Measurements from ENCODE around the gene ATP6V0D1. TPM values are rescaled to one million over a fixed set of nuclear protein-coding genes. Genes with fewer than 3 reads are reported as not detected.

ATP6V0D1 gene
- total RNA-seq, 2 experiments from 2014 or later: 16.3 to 17.3 TPM

DNA sequence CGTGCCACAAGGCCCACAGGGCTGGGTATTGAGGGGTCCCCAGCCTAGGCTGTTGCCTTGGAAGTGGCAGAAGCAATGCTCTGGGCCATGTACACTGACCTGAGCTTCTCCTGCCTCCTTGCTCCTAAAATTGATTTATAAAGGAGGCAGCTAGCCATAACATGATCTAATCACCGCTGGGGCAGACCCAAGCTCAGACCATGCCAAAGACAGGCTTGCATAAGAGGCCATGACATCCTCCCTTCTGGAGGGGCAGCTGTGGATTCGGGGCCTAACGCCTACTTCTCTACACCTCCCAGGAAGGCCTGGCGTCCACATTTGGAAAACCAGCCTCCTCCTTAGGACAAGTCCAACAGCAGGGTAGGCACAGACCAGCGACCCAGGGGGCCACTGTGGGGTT, 37.7 kb downstream of the ATP6V0D1 start:
- POLR2A ChIA-PET: no interaction called here
- no peaks in the 10 kb centered on the region for H3K36me3 Mint-ChIP-seq (ENCODE audit: low read depth)
- CTCF ChIA-PET: interaction anchor here (0.5 to 1.5 kb wide), 4 partner anchors 15 to 288 kb away, joined by 3 to 8 read pairs (median 4); no protein-coding TSS in a partner anchor
- intact Hi-C loops (cut with DNase I, micrococcal nuclease): no loop called here
- H3K27me3 Mint-ChIP-seq: no peaks in the 10 kb centered on the region
- H3K4me1 Mint-ChIP-seq: no peaks in the 10 kb centered on the region
- no peak overlapping the region for H3K4me3 Mint-ChIP-seq
- DNase-seq: no peak
- no peak overlapping the region for H3K27ac Mint-ChIP-seq
- no peaks in the 10 kb centered on the region for H3K9me3 Mint-ChIP-seq (ENCODE audit: low read depth)
- ATAC-seq: no peak

DNA sequence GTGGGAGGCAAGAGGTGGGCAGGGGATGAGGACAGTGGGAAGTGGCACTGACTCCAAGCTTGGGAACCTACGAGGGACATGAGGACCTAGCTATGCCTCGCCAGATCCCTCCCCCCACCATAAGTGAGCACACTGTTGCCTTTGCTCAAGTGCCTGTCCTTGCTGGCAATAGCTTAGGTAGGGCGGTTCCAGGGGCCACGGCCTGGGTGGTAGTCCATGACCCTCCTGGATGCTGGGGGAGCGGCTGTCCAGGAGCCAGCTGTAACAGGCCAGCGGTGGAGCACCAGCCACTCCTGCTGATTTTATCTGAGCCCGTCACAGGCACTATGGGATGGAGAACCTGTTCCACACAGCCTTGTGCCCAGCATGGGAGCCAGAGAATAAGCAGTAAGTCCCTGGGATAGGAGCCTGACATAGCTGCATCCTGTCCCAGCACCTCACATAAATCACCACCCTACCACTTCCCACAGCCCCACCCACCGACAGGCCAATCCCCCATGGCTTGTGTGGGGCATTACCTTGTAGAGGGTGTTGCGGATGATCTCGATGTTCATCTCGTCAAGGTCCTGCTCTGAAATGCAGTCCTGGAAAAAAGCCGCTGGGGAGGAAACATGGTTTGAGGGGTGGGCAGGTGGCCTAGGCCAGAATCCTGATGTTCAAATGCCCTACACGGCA, 38.2 kb downstream of the ATP6V0D1 start:
- ChIA-PET CTCF (interaction anchor here (0.8 to 1.5 kb wide), 3 partner anchors 15 to 29 kb away, joined by 3 to 8 read pairs (median 6); no protein-coding TSS in a partner anchor), POLR2A (no interaction called here)
- H3K4me3 Mint-ChIP-seq: no peak overlapping the region
- intact Hi-C loops (cut with DNase I, micrococcal nuclease): no loop called here
- no peak for DNase-seq
- no peak for ATAC-seq
- no peaks in the 10 kb centered on the region for H3K27me3 Mint-ChIP-seq
- no peaks in the 10 kb centered on the region for H3K36me3 Mint-ChIP-seq (ENCODE audit: low read depth)
- H3K4me1 Mint-ChIP-seq: peaks cover 2% of the 10 kb centered on the region
- H3K9me3 Mint-ChIP-seq (ENCODE audit: low read depth): no peaks in the 10 kb centered on the region
- no peak overlapping the region for H3K27ac Mint-ChIP-seq

DNA sequence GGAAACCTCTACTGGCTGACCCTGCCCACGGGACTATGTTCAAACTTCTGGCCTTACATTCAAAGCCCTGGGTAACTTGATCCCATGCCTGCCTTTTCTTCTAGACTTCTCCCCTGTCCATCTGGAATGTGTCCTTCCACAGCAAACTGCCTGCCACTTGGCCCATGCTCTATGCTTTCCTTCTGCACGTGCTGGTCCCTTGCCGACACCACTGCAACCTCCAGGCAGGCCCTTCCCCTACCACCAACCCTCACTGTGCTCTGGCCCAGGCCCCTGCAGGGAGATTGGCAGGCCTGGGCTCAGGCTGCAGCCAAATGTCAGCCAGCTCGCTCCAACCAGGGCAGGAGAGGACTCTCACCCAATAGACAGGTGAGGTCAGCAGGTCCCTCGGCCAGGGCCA, 39.0 kb downstream of the ATP6V0D1 start:
- no peak for DNase-seq
- Mint-ChIP-seq H3K4me3 (no peak overlapping the region), H3K9me3 (ENCODE audit: low read depth) (no peaks in the 10 kb centered on the region), H3K27ac (no peak overlapping the region), H3K36me3 (ENCODE audit: low read depth) (no peaks in the 10 kb centered on the region), H3K4me1 (peaks cover 3% of the 10 kb centered on the region), H3K27me3 (no peaks in the 10 kb centered on the region)
- intact Hi-C loops (cut with DNase I, micrococcal nuclease): no loop called here
- ATAC-seq: no peak
- POLR2A ChIA-PET: no interaction called here
- CTCF ChIA-PET: interaction anchor here (1.0 to 1.5 kb wide), 3 partner anchors 8 to 15 kb away, joined by 3 to 4 read pairs (median 3); no protein-coding TSS in a partner anchor

DNA sequence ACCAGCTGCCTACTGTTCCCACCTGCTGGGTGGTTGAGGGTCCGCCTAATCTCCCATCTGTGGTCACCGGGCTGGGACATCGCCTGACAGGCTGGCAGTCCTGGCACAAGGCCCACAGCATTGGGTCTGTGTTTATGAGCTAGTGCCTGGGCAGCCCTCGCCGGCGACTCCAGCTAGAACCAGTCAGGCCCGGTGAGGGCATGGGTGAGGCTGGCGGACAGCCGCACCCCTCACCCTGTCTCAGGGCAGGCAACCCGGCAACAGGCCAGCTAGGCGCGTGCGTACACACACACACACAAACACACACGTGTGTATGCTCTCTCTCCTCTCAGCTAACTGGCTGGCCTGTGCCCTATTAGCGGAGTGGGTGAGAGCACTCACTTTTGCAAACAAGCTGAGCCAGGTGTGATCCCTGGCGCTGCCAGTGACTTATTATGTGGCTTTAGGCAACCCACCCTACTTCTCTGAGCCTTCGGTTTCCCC, 39.6 kb downstream of the ATP6V0D1 start:
- intact Hi-C loops (cut with DNase I, micrococcal nuclease): no loop called here
- POLR2A ChIA-PET: no interaction called here
- Mint-ChIP-seq H3K27me3 (no peaks in the 10 kb centered on the region), H3K4me1 (peaks cover 3% of the 10 kb centered on the region), H3K4me3 (no peak overlapping the region), H3K36me3 (ENCODE audit: low read depth) (no peaks in the 10 kb centered on the region), H3K9me3 (ENCODE audit: low read depth) (no peaks in the 10 kb centered on the region), H3K27ac (no peak overlapping the region)
- no peak for ATAC-seq
- CTCF ChIA-PET: interaction anchor here (1.0 to 1.5 kb wide), 3 partner anchors 9 to 14 kb away, joined by 3 to 4 read pairs (median 3); no protein-coding TSS in a partner anchor
- no peak for DNase-seq

DNA sequence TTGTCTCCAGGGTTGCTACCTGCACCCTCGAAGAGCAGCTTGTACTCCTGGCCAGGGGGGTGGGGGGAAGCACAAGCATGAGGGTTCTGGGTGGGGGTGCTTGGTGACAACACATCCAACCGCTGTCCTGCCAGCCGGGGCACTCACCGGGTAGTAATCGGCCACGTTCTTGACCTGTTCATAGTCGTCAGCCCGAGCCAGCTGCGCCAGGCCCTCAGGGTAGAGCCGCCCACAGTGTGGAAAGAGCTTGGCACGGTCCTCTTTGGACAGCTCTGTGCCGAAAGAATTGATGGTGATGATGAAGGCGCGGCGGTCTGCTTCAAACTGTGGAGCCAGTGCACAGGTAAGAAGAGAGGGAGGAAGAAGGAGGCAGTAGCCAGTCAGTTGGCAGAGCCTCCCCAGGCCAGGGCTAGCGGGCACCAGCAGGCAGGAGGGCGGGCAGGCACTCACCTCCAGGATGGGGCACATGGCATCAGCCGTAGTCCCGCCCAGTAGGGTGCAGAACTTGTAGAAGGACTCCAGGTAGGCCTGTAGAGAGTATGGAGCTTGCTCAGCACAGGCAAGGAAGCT, 42.0 kb downstream of the ATP6V0D1 start:
- CTCF ChIA-PET: interaction anchor here (0.5 to 0.7 kb wide), 3 partner anchors 9 to 253 kb away, joined by 3 to 4 read pairs (median 3); no protein-coding TSS in a partner anchor
- Mint-ChIP-seq H3K4me1 (peaks cover 3% of the 10 kb centered on the region), H3K4me3 (no peak overlapping the region), H3K27me3 (no peaks in the 10 kb centered on the region), H3K9me3 (ENCODE audit: low read depth) (no peaks in the 10 kb centered on the region), H3K36me3 (ENCODE audit: low read depth) (no peaks in the 10 kb centered on the region), H3K27ac (no peak overlapping the region)
- DNase-seq: no peak
- no peak for ATAC-seq
- intact Hi-C loops (cut with DNase I, micrococcal nuclease): no loop called here
- POLR2A ChIA-PET: no interaction called here

DNA sequence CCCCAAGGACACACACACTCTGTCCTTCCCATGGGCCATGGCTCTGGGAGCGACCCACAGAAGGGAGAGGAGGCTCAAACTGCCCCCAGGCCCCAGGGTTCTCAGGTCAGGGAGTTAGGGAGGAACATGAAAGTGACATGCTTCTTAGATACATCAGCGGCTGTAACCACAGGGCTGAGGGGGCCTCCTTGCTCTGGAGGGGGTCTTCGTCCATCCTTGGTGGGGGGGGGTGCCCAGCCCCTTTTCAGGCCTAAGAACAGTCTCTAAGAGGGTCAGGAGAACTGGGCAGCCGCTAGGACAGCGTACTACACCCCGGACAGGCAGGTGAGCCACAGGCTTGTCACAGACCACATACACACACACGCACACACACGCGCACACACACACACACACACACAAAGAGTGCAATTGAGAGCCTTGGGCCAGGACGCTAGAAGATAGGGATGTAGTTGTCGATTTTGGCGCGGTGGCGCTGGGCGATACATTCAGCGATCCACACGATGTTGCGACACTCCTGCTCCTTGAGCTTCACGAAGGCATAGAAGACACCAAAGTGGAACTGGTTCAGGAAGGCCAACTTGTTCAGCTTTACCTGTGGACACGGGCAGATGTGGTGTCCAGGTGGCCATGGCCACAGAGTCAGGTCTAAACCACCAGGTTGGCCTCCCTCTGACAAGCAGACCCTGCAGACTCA, 42.7 kb downstream of the ATP6V0D1 start:
- intact Hi-C loops (cut with DNase I, micrococcal nuclease): no loop called here
- Mint-ChIP-seq H3K9me3 (ENCODE audit: low read depth) (no peaks in the 10 kb centered on the region), H3K27me3 (no peaks in the 10 kb centered on the region), H3K4me1 (peaks cover 3% of the 10 kb centered on the region), H3K36me3 (ENCODE audit: low read depth) (no peaks in the 10 kb centered on the region), H3K27ac (no peak overlapping the region), H3K4me3 (no peak overlapping the region)
- ATAC-seq (no peak), DNase-seq (no peak)
- CTCF ChIA-PET: interaction anchor here (0.5 to 0.9 kb wide), 4 partner anchors 10 to 253 kb away, joined by 3 to 4 read pairs (median 3); no protein-coding TSS in a partner anchor
- POLR2A ChIA-PET: no interaction called here

DNA sequence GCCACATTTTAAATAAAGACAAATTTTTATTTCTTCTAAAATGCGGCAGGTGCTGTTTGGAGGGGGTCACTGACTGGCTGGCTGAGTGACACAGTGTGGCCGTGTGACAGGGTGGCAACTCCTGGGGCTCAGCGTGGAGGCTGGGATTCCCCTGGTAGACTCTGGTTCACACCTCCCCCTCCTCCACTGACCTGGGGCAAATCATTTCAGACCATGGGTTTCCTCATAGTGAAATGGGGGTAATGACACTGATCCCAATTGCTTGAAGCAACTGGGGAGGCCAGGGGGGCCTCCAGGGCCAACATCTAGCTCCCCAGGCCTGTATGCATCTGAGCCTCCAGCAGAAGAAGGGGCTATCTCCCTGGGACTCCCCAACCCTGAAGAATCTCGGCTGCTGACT, 43.4 kb downstream of the ATP6V0D1 start:
- Mint-ChIP-seq H3K27me3 (peaks cover under 1% of the 10 kb centered on the region), H3K27ac (no peak overlapping the region), H3K36me3 (ENCODE audit: low read depth) (no peaks in the 10 kb centered on the region), H3K4me1 (peaks cover 4% of the 10 kb centered on the region), H3K9me3 (ENCODE audit: low read depth) (no peaks in the 10 kb centered on the region), H3K4me3 (no peak overlapping the region)
- intact Hi-C loops (cut with DNase I, micrococcal nuclease): no loop called here
- ChIA-PET CTCF (interaction anchor here (0.9 kb wide), 1 partner anchor 11 kb away, joined by 3 read pairs; no protein-coding TSS in a partner anchor), POLR2A (no interaction called here)
- ATAC-seq (peak; percentile 66), DNase-seq (peak; percentile 25)

DNA sequence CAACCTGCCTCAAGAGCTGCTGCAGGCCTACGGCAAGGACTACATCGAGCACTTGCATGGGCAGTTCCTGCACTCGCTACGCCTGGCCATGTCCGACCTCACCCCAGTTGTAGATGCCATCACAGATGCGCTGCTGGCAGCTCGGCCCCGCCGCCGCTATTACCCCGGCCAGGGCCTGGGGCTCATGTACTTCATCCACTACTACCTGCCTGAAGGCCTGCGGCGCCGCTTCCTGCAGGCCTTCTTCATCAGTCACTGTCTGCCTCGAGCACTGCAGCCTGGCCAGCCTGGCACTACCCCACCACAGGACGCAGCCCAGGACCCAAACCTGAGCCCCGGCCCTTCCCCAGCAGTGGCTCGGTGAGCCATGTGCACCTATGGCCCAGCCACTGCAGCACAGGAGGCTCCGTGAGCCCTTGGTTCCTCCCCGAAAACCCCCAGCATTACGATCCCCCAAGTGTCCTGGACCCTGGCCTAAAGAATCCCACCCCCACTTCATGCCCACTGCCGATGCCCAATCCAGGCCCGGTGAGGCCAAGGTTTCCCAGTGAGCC, 44.2 kb downstream of the ATP6V0D1 start:
- Mint-ChIP-seq H3K27ac (no peak overlapping the region), H3K36me3 (ENCODE audit: low read depth) (no peaks in the 10 kb centered on the region), H3K4me1 (peaks cover 9% of the 10 kb centered on the region), H3K27me3 (peaks cover 4% of the 10 kb centered on the region), H3K9me3 (ENCODE audit: low read depth) (no peaks in the 10 kb centered on the region), H3K4me3 (no peak overlapping the region)
- intact Hi-C loops (cut with DNase I, micrococcal nuclease): no loop called here
- no peak for DNase-seq
- ATAC-seq: no peak
- ChIA-PET CTCF (interaction anchor here (0.9 to 1.8 kb wide), 3 partner anchors 9 to 29 kb away, joined by 3 to 5 read pairs (median 4); no protein-coding TSS in a partner anchor), POLR2A (no interaction called here)

DNA sequence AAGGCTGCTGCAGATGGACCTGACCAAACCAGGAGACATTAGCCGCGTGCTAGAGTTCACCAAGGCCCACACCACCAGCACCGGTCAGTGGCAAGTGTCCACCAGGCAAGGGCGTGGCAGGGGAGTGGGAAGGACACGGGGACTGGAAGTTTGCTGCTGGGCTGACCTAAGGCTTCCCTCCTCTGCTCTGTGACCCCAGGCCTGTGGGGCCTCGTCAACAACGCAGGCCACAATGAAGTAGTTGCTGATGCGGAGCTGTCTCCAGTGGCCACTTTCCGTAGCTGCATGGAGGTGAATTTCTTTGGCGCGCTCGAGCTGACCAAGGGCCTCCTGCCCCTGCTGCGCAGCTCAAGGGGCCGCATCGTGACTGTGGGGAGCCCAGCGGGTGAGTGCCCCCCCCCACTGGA, 45.2 kb downstream of the ATP6V0D1 start:
- H3K27ac Mint-ChIP-seq: no peak overlapping the region
- H3K36me3 Mint-ChIP-seq (ENCODE audit: low read depth): no peaks in the 10 kb centered on the region
- H3K4me1 Mint-ChIP-seq: peaks cover 12% of the 10 kb centered on the region
- no peaks in the 10 kb centered on the region for H3K9me3 Mint-ChIP-seq (ENCODE audit: low read depth)
- DNase-seq (no peak), ATAC-seq (no peak)
- intact Hi-C loops (cut with DNase I, micrococcal nuclease): no loop called here
- POLR2A ChIA-PET: no interaction called here
- no peak overlapping the region for H3K4me3 Mint-ChIP-seq
- H3K27me3 Mint-ChIP-seq: peaks cover 7% of the 10 kb centered on the region
- CTCF ChIA-PET: interaction anchor here (1.0 to 1.8 kb wide), 4 partner anchors 8 to 175 kb away, joined by 3 to 5 read pairs (median 4); no protein-coding TSS in a partner anchor

DNA sequence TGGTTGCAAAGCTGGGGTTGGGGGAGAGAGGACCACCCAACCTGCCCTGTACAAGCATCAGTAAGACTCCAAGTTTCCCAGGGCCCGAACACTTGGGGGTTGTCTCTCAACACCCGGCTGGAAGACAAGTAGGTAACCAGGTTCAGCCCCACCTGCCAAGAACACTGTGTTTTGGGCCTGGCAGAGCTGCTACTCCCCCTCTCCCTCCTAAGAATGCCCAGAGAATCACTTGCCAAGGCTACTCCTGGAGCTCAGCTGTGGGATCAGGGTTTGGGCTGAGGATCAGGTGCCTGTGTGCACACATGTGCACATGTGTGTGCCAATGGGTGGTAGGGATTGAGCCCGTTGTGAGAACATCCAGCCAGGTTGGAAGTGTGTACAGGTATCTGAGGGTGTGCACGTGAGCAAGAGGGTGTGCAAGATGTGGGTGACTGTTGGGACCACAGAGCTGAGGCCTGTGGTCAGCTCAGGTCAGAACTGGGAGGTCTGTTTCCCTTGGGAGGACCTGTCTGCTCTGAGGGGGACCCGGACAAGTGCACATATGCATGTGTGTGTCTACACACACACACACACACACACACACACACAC, 47.7 kb downstream of the ATP6V0D1 start:
- Mint-ChIP-seq H3K27ac (no peak overlapping the region), H3K36me3 (ENCODE audit: low read depth) (no peaks in the 10 kb centered on the region), H3K9me3 (ENCODE audit: low read depth) (no peaks in the 10 kb centered on the region), H3K4me1 (peaks cover 15% of the 10 kb centered on the region), H3K4me3 (no peak overlapping the region), H3K27me3 (peaks cover 25% of the 10 kb centered on the region)
- ATAC-seq (no peak), DNase-seq (no peak)
- ChIA-PET POLR2A (no interaction called here), CTCF (interaction anchor here (0.8 to 1.8 kb wide), 2 partner anchors 33 to 34 kb away, joined by 3 to 9 read pairs; no protein-coding TSS in a partner anchor)
- intact Hi-C loops (cut with DNase I, micrococcal nuclease): no loop called here

DNA sequence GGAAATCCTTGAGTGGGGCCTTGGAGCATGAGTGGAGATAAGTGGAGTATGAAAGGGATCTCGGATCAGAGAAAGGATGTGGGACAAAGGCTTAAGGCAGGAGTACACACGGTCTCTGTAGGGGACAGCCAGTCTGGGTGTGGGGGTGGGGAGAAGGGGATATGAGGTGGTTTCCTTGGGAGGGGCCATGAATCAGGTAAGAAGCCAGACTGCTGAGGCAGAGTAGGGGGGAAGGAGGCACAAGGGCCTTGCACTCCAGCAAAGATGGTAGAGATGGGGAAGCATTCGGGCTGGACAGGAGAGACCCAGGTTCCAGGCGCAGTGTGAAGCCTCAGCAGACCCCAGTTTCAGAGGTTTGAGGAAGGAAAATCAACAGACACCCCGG, 48.5 kb downstream of the ATP6V0D1 start:
- ChIA-PET POLR2A (no interaction called here), CTCF (interaction anchor here (0.6 to 1.0 kb wide), 5 partner anchors 11 to 381 kb away, joined by 3 to 4 read pairs (median 3); no protein-coding TSS in a partner anchor)
- Mint-ChIP-seq H3K4me3 (no peak overlapping the region), H3K4me1 (peaks cover 12% of the 10 kb centered on the region), H3K27me3 (peaks cover 25% of the 10 kb centered on the region), H3K9me3 (ENCODE audit: low read depth) (no peaks in the 10 kb centered on the region), H3K27ac (no peak overlapping the region), H3K36me3 (ENCODE audit: low read depth) (no peaks in the 10 kb centered on the region)
- intact Hi-C loops (cut with DNase I, micrococcal nuclease): no loop called here
- no peak for ATAC-seq
- DNase-seq: no peak

All from activated CD4-positive, alpha-beta T cell treated with anti-CD3 and anti-CD28 coated beads for 36 hours (primary cell).